WTC11 (cell line): ENCODE results near the gene EMC10.

Experiments used
- ATF3 ChIP-seq: sonication (generic); formaldehyde crosslinking; conservative IDR thresholded peaks from 2 replicates; pipeline ENCODE4 v1.8.1; 2022; ENCODE audit warnings: mild to moderate bottlenecking, missing genetic modification reagents
- CTCF ChIP-seq: fragments of 200-600 bp; IDR thresholded peaks from 2 replicates; pipeline ENCODE4 v1.8.0; 2022; ENCODE audit warnings: antibody characterized with exemption
- GRHL2 ChIP-seq: fragments of 250-450 bp; sonication (Bioruptor Pico); IDR thresholded peaks from 2 replicates; pipeline ENCODE4 v1.8.0; 2022; ENCODE audit warnings: mild to moderate bottlenecking, moderate library complexity; ENCODE audit not compliant: insufficient replicate concordance, severe bottlenecking
- GTF2I ChIP-seq: fragments of 250-450 bp; sonication (Bioruptor Pico); conservative IDR thresholded peaks from 2 replicates; pipeline ENCODE4 v1.4.0; 2021; ENCODE audit warnings: mild to moderate bottlenecking
- KAT7 ChIP-seq: sonication (generic); formaldehyde crosslinking; IDR thresholded peaks from 2 replicates; pipeline ENCODE4 v1.8.1; 2023; ENCODE audit warnings: missing genetic modification reagents, mild to moderate bottlenecking, borderline replicate concordance
- NR3C1 ChIP-seq: sonication (generic); formaldehyde crosslinking; conservative IDR thresholded peaks from 2 replicates; pipeline ENCODE4 v1.8.1; 2023; ENCODE audit warnings: low read depth, mild to moderate bottlenecking, missing genetic modification reagents
- TEAD4 ChIP-seq: sonication (generic); formaldehyde crosslinking; IDR thresholded peaks from 2 replicates; pipeline ENCODE4 v1.8.0; 2022; ENCODE audit warnings: mild to moderate bottlenecking, missing genetic modification reagents
- ZBTB43 ChIP-seq: sonication (generic); formaldehyde crosslinking; IDR thresholded peaks from 2 replicates; pipeline ENCODE4 v1.8.1; 2023; ENCODE audit warnings: mild to moderate bottlenecking, missing genetic modification reagents
- ZNF512 ChIP-seq: sonication (generic); formaldehyde crosslinking; IDR thresholded peaks from 2 replicates; pipeline ENCODE4 v1.8.1; 2022; ENCODE audit warnings: missing genetic modification reagents, borderline replicate concordance

GRCh38 chr19:50505856-50506611 is 29.7 kb downstream of the EMC10 start:
- TF ChIP-seq CTCF (no peak), GRHL2 (CRISPR knock-in tag) (no peak), TEAD4 (CRISPR knock-in tag) (no peak), NR3C1 (no peak), GTF2I (no peak), KAT7 (CRISPR knock-in tag) (no peak), ATF3 (CRISPR knock-in tag) (no peak), ZNF512 (CRISPR knock-in tag) (no peak), ZBTB43 (no peak)
